ENCODE results near the gene CCL16.

CCL16 gene

DNA sequence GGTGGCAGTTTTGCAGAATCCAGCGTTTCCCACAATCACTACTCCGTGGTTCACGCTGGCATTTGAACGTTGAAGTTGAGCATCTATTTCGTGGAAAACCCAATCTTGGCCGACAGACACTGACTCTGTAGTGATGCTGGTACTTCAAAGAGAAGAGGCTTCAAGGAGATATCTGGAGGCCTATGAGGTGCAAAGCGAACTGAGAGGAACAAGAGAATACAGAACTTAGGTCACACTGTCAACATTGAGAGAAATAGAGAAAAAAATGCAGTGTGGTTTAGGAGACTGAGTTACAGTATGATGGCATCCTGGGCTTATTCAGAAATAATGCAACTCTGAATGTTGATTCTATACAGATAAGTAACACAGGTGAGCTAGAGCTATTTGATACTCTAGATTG, 16.0 kb downstream of the CCL16 start:
- Histone ChIP-seq H3K4me3 (no peak overlapping the region), H3K27ac (no peak overlapping the region)
- TF ChIP-seq CTCF (IDR thresholded peaks at IDR 0.05): no peak
- no peak for DNase-seq (ENCODE audit: low spot score)

GRCh38 chr17:35963663-35964062, 17.6 kb downstream of the CCL16 start:
- no peak for TF ChIP-seq CTCF (IDR thresholded peaks at IDR 0.05)
- H3K27ac ChIP-seq: no peak overlapping the region
- no peak for DNase-seq (ENCODE audit: low spot score)
- H3K4me3 ChIP-seq: no peak overlapping the region

- no peak overlapping the region for H3K4me3 ChIP-seq
- H3K27ac ChIP-seq: no peak overlapping the region
- no peak for DNase-seq (ENCODE audit: low spot score)
- no peak for TF ChIP-seq CTCF (IDR thresholded peaks at IDR 0.05)
Measured at GRCh38 chr17:35953720-35954119, 27.6 kb downstream of the CCL16 start.

- no peak overlapping the region for H3K4me3 ChIP-seq
- TF ChIP-seq CTCF (IDR thresholded peaks at IDR 0.05): no peak
- no peak for DNase-seq (ENCODE audit: low spot score)
- no peak overlapping the region for H3K27ac ChIP-seq
Measured at GRCh38 chr17:35949401-35949800, 31.9 kb downstream of the CCL16 start.

- Histone ChIP-seq H3K4me3 (no peak overlapping the region), H3K27ac (no peak overlapping the region)
- DNase-seq (ENCODE audit: low spot score): no peak
- no peak for TF ChIP-seq CTCF (IDR thresholded peaks at IDR 0.05)
Measured at GRCh38 chr17:35948092-35948491, 33.2 kb downstream of the CCL16 start.

- peak; percentile 67 for TF ChIP-seq CTCF (IDR thresholded peaks at IDR 0.05)
- no peak overlapping the region for H3K27ac ChIP-seq
- H3K4me3 ChIP-seq: peak overlapping the region; percentile 36
- no peak for DNase-seq (ENCODE audit: low spot score)
Measured at GRCh38 chr17:35947156-35947585, 34.1 kb downstream of the CCL16 start.

DNA sequence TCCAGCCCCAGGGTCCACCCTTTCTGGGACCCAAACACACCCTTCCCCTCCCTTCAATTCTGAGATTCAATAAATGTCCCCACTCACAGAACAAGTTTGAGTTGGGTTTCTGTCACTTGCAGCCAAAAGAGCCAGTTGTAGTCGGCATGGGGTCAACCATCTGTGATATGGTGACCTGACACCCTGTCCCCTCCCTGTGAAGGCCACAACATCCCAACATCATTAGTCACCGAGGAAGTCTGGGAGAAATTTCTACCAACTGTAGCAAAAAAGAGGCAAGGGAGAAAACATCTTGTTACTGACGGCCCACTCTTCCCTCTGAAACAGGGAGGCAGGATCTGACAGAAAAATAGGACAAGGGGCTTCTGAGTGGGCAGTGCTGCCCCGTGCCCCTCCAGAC, 37.1 kb downstream of the CCL16 start:
- TF ChIP-seq CTCF (IDR thresholded peaks at IDR 0.05): no peak
- DNase-seq (ENCODE audit: low spot score): no peak
- no peak overlapping the region for H3K27ac ChIP-seq
- H3K4me3 ChIP-seq: no peak overlapping the region
